HG03439 (cell line): ENCODE data around the gene TOMT.
A peak's percentile ranks its signal among the peaks of the same experiment; 100 is the strongest.

ENCODE experiments used
- ATAC-seq: cut with Tn5 transposase; IDR thresholded peaks from one replicate; pipeline ENCODE4 v1.9.1; 2021; ENCODE audit warnings: mild to moderate bottlenecking, moderate library complexity; ENCODE audit not compliant: unreplicated experiment

TOMT gene

GRCh38 chr11:72105888-72106287 lies at the start of gene TOMT:
TOMT (plus strand) TSS chr11:72105924; CDS start chr11:72105952, 28 bp downstream.
- ATAC-seq, result no peak

- ATAC-seq, result no peak
Measured at GRCh38 chr11:72058416-72059034, 47.2 kb upstream of the TOMT start.

GRCh38 chr11:72061739-72062396 lies 43.9 kb upstream of the TOMT start:
- no peak for ATAC-seq

GRCh38 chr11:72066855-72067254 lies 38.9 kb upstream of the TOMT start:
- ATAC-seq, result no peak

GRCh38 chr11:72067266-72067665 lies 38.5 kb upstream of the TOMT start:
- no peak for ATAC-seq

GRCh38 chr11:72067676-72068075 lies 38.0 kb upstream of the TOMT start:
- no peak for ATAC-seq

- ATAC-seq, result no peak
Measured at GRCh38 chr11:72069200-72069599, 36.5 kb upstream of the TOMT start.

- peak; percentile 69 for ATAC-seq
Measured at GRCh38 chr11:72069787-72070251, 35.9 kb upstream of the TOMT start.

GRCh38 chr11:72070491-72070890 lies 35.2 kb upstream of the TOMT start:
- no peak for ATAC-seq

- ATAC-seq, result no peak
Measured at GRCh38 chr11:72072348-72072747, 33.4 kb upstream of the TOMT start.

GRCh38 chr11:72075109-72075508 lies 30.6 kb upstream of the TOMT start:
- no peak for ATAC-seq

- ATAC-seq, result no peak
Measured at GRCh38 chr11:72075756-72076155, 30.0 kb upstream of the TOMT start.

GRCh38 chr11:72078477-72078876 lies 27.2 kb upstream of the TOMT start:
- ATAC-seq, result no peak

- no peak for ATAC-seq
Measured at GRCh38 chr11:72079819-72080325, 25.9 kb upstream of the TOMT start.

- ATAC-seq, result peak; percentile 96
Measured at GRCh38 chr11:72080326-72081183, 25.2 kb upstream of the TOMT start, which contains the start of the genes LRRC51 and NUMA1. LRRC51 (plus strand) TSS chr11:72080850; CDS start chr11:72089084, 8,234 bp downstream. NUMA1 (minus strand) TSS chr11:72080542; CDS start chr11:72035943, 44,599 bp downstream.

GRCh38 chr11:72081184-72081644 lies 24.5 kb upstream of the TOMT start:
- no peak for ATAC-seq

GRCh38 chr11:72081821-72082453 lies 23.8 kb upstream of the TOMT start:
- ATAC-seq, result no peak

- ATAC-seq, result no peak
Measured at GRCh38 chr11:72083414-72083813, 22.3 kb upstream of the TOMT start.

GRCh38 chr11:72084076-72084475 lies 21.6 kb upstream of the TOMT start:
- no peak for ATAC-seq

- no peak for ATAC-seq
Measured at GRCh38 chr11:72084965-72085364, 20.8 kb upstream of the TOMT start.
